Measurements from ENCODE around the gene SSNA1.

The SSNA1 gene

GRCh38 chr9:137228968-137229896, 40.8 kb downstream of the SSNA1 start:
- H3K9me3 ChIP-seq = no peaks in the 10 kb centered on the region
- peaks cover 71% of the 10 kb centered on the region for H3K4me1 ChIP-seq
- H3K27me3 ChIP-seq = no peaks in the 10 kb centered on the region
- peak overlapping the region; percentile 32; the same call in 1 of the 2 replicates for H3K9ac ChIP-seq
- no peaks in the 10 kb centered on the region for H3K36me3 ChIP-seq
- no peak overlapping the region for H3K4me3 ChIP-seq
- peak overlapping the region; percentile 83 for H3K4me2 ChIP-seq
- H4K20me1 ChIP-seq = peaks cover 2% of the 10 kb centered on the region; the same call in 1 of the 2 replicates
- H3K27ac ChIP-seq = peak overlapping the region; percentile 50
- TF ChIP-seq Cebpa-rat (IDR thresholded peaks at IDR 0.05) = no peak

GRCh38 chr9:137229903-137230704, 41.6 kb downstream of the SSNA1 start:
- no peak for TF ChIP-seq Cebpa-rat (IDR thresholded peaks at IDR 0.05)
- H3K27me3 ChIP-seq = no peaks in the 10 kb centered on the region

GRCh38 chr9:137230705-137231371, 42.4 kb downstream of the SSNA1 start, which contains the start of gene SLC34A3:
SLC34A3 (plus strand) TSS chr9:137230901; CDS start chr9:137231703, 802 bp downstream.
- Histone ChIP-seq H3K27me3 (no peaks in the 10 kb centered on the region), H3K4me1 (peaks cover 71% of the 10 kb centered on the region), H3K9me3 (no peaks in the 10 kb centered on the region), H3K4me2 (peak within 1 kb of the TSS; percentile 83), H3K4me3 (no peak within 1 kb of the TSS), H3K36me3 (no peaks in the 10 kb centered on the region), H3K9ac (peak within 1 kb of the TSS; percentile 32), H4K20me1 (peaks cover 15% of the 10 kb centered on the region; the same call in 1 of the 2 replicates), H3K27ac (peak within 1 kb of the TSS; percentile 50)
- no peak for TF ChIP-seq Cebpa-rat (IDR thresholded peaks at IDR 0.05)

More at GRCh38 chr9:137229903-137230704, 41.6 kb downstream of the SSNA1 start:
- H3K9me3 ChIP-seq = no peaks in the 10 kb centered on the region
- H3K4me3 ChIP-seq = no peak overlapping the region
- H3K4me1 ChIP-seq = peaks cover 71% of the 10 kb centered on the region
- peak overlapping the region; percentile 32 for H3K9ac ChIP-seq
- H4K20me1 ChIP-seq = peaks cover 8% of the 10 kb centered on the region; the same call in 1 of the 2 replicates
- H3K36me3 ChIP-seq = no peaks in the 10 kb centered on the region
- H3K27ac ChIP-seq = peak overlapping the region; percentile 50
- H3K4me2 ChIP-seq = peak overlapping the region; percentile 83

GRCh38 chr9:137231372-137232039, 43.0 kb downstream of the SSNA1 start:
- Histone ChIP-seq H3K4me3 (no peak overlapping the region), H3K4me2 (peak overlapping the region; percentile 25; the same call in 1 of the 2 replicates), H3K27me3 (no peaks in the 10 kb centered on the region), H3K9me3 (no peaks in the 10 kb centered on the region), H4K20me1 (peaks cover 17% of the 10 kb centered on the region; the same call in 1 of the 2 replicates), H3K4me1 (peaks cover 76% of the 10 kb centered on the region), H3K27ac (0 out of 2 replicates have a peak overlapping the region, but pooled peaks have one; percentile 12), H3K36me3 (no peaks in the 10 kb centered on the region), H3K9ac (0 out of 2 replicates have a peak overlapping the region, but pooled peaks have one; percentile 46)
- no peak for TF ChIP-seq Cebpa-rat (IDR thresholded peaks at IDR 0.05)

GRCh38 chr9:137232101-137232500, 43.6 kb downstream of the SSNA1 start:
- Histone ChIP-seq H3K9ac (0 out of 2 replicates have a peak overlapping the region, but pooled peaks have one; percentile 46), H3K27me3 (no peaks in the 10 kb centered on the region), H3K36me3 (no peaks in the 10 kb centered on the region), H3K4me2 (peak overlapping the region; percentile 25), H3K9me3 (no peaks in the 10 kb centered on the region), H4K20me1 (peaks cover 17% of the 10 kb centered on the region; the same call in 1 of the 2 replicates), H3K27ac (0 out of 2 replicates have a peak overlapping the region, but pooled peaks have one; percentile 12), H3K4me3 (no peak overlapping the region), H3K4me1 (peaks cover 80% of the 10 kb centered on the region)
- TF ChIP-seq Cebpa-rat (IDR thresholded peaks at IDR 0.05) = no peak

- peaks cover 17% of the 10 kb centered on the region; the same call in 1 of the 2 replicates for H4K20me1 ChIP-seq
- no peaks in the 10 kb centered on the region for H3K27me3 ChIP-seq
- H3K36me3 ChIP-seq = no peaks in the 10 kb centered on the region
- H3K9me3 ChIP-seq = no peaks in the 10 kb centered on the region
- peak overlapping the region; percentile 25 for H3K4me2 ChIP-seq
- peaks cover 80% of the 10 kb centered on the region for H3K4me1 ChIP-seq
- 0 out of 2 replicates have a peak overlapping the region, but pooled peaks have one; percentile 12 for H3K27ac ChIP-seq
- H3K4me3 ChIP-seq = no peak overlapping the region
- TF ChIP-seq Cebpa-rat (IDR thresholded peaks at IDR 0.05) = no peak
- 0 out of 2 replicates have a peak overlapping the region, but pooled peaks have one; percentile 46 for H3K9ac ChIP-seq
These were observed 44.0 kb downstream of the SSNA1 start for GRCh38 chr9:137232510-137232909.

GRCh38 chr9:137233143-137233980, 44.9 kb downstream of the SSNA1 start:
- H3K4me3 ChIP-seq = no peak overlapping the region
- H3K9me3 ChIP-seq = no peaks in the 10 kb centered on the region
- no peak overlapping the region for H3K9ac ChIP-seq
- H3K4me2 ChIP-seq = no peak overlapping the region
- H3K4me1 ChIP-seq = peaks cover 83% of the 10 kb centered on the region
- no peaks in the 10 kb centered on the region for H3K27me3 ChIP-seq
- no peak for TF ChIP-seq Cebpa-rat (IDR thresholded peaks at IDR 0.05)
- peaks cover 17% of the 10 kb centered on the region; the same call in 1 of the 2 replicates for H4K20me1 ChIP-seq
- no peak overlapping the region for H3K27ac ChIP-seq
- no peaks in the 10 kb centered on the region for H3K36me3 ChIP-seq
